ENCODE results near the gene SELP.
A peak's percentile ranks its signal among the peaks of the same experiment; 100 is the strongest.

The SELP gene

GRCh38 chr1:169584483-169585144 is 45.3 kb downstream of the SELP start:
- Histone ChIP-seq H3K27ac (ENCODE audit: insufficient read depth in 1 of 2, low read depth in 1 of 2, low read length in 2 of 2, poor library complexity in 1 of 2, severe bottlenecking in 2 of 2) (no peak overlapping the region), H3K27me3 (replicated peaks in 2 of 5; ENCODE audit: control insufficient read depth in 4 of 5, insufficient read depth in 5 of 5, low read length in 4 of 5) (no peaks in the 10 kb centered on the region), H3K36me3 (ENCODE audit: control insufficient read depth in 4 of 4, insufficient read depth in 4 of 4, low read length in 3 of 4) (no peaks in the 10 kb centered on the region), H3K4me1 (ENCODE audit: control extremely low read depth in 1 of 4, control insufficient read depth in 4 of 4, insufficient read depth in 4 of 4, low read length in 3 of 4) (peaks cover 2 to 20% (median 15%) of the 10 kb centered on the region in 4 experiments), H3K9me3 (ENCODE audit: control extremely low read depth in 1 of 5, control insufficient read depth in 4 of 5, insufficient read depth in 2 of 5, low read depth in 1 of 5, low read length in 4 of 5) (no peaks in the 10 kb centered on the region), H3K4me3 (ENCODE audit: control insufficient read depth in 1 of 7, extremely low read depth in 1 of 7, insufficient read depth in 4 of 7, low read depth in 2 of 7, low read length in 6 of 7) (no peak overlapping the region)
- POLR2A ChIA-PET: no interaction called here
- CTCF ChIA-PET: interaction anchor here (1.0 to 4.3 kb wide), 3 partner anchors 17 to 225 kb away, joined by 3 to 35 read pairs (median 3); no protein-coding TSS in a partner anchor
- WGBS (ENCODE audit: insufficient coverage): 100% methylated on average over 2 of the region's 4 CpGs
- peak in 1 of 3 donors; percentile 7 for DNase-seq

GRCh38 chr1:169577981-169578738 is 51.8 kb downstream of the SELP start:
- Histone ChIP-seq H3K4me3 (ENCODE audit: control insufficient read depth in 1 of 7, extremely low read depth in 1 of 7, insufficient read depth in 4 of 7, low read depth in 2 of 7, low read length in 6 of 7) (no peak overlapping the region), H3K36me3 (ENCODE audit: control insufficient read depth in 4 of 4, insufficient read depth in 4 of 4, low read length in 3 of 4) (no peaks in the 10 kb centered on the region), H3K27me3 (replicated peaks in 2 of 5; ENCODE audit: control insufficient read depth in 4 of 5, insufficient read depth in 5 of 5, low read length in 4 of 5) (peaks cover 0 to 5% (median 0%) of the 10 kb centered on the region in 5 experiments), H3K4me1 (ENCODE audit: control extremely low read depth in 1 of 4, control insufficient read depth in 4 of 4, insufficient read depth in 4 of 4, low read length in 3 of 4) (no peaks in the 10 kb centered on the region), H3K27ac (ENCODE audit: insufficient read depth in 1 of 2, low read depth in 1 of 2, low read length in 2 of 2, poor library complexity in 1 of 2, severe bottlenecking in 2 of 2) (no peak overlapping the region), H3K9me3 (ENCODE audit: control extremely low read depth in 1 of 5, control insufficient read depth in 4 of 5, insufficient read depth in 2 of 5, low read depth in 1 of 5, low read length in 4 of 5) (no peaks in the 10 kb centered on the region)
- ChIA-PET CTCF (interaction anchor here (0.8 to 2.0 kb wide), 3 partner anchors 19 to 232 kb away, joined by 3 to 5 read pairs (median 3); no protein-coding TSS in a partner anchor), POLR2A (no interaction called here)
- DNase-seq: no peak
- 94% methylated on average over 3 of the region's 5 CpGs for WGBS (ENCODE audit: insufficient coverage)

- CTCF ChIA-PET: interaction anchor here (0.8 to 2.0 kb wide), 6 partner anchors 11 to 233 kb away, joined by 3 to 7 read pairs (median 4); no protein-coding TSS in a partner anchor
- Histone ChIP-seq H3K36me3 (ENCODE audit: control insufficient read depth in 4 of 4, insufficient read depth in 4 of 4, low read length in 3 of 4) (no peaks in the 10 kb centered on the region), H3K4me1 (ENCODE audit: control extremely low read depth in 1 of 4, control insufficient read depth in 4 of 4, insufficient read depth in 4 of 4, low read length in 3 of 4) (no peaks in the 10 kb centered on the region), H3K27me3 (replicated peaks in 2 of 5; ENCODE audit: control insufficient read depth in 4 of 5, insufficient read depth in 5 of 5, low read length in 4 of 5) (peaks cover 0 to 5% (median 0%) of the 10 kb centered on the region in 5 experiments), H3K4me3 (ENCODE audit: control insufficient read depth in 1 of 7, extremely low read depth in 1 of 7, insufficient read depth in 4 of 7, low read depth in 2 of 7, low read length in 6 of 7) (no peak overlapping the region), H3K27ac (ENCODE audit: insufficient read depth in 1 of 2, low read depth in 1 of 2, low read length in 2 of 2, poor library complexity in 1 of 2, severe bottlenecking in 2 of 2) (no peak overlapping the region), H3K9me3 (ENCODE audit: control extremely low read depth in 1 of 5, control insufficient read depth in 4 of 5, insufficient read depth in 2 of 5, low read depth in 1 of 5, low read length in 4 of 5) (no peaks in the 10 kb centered on the region)
- DNase-seq: no peak
- POLR2A ChIA-PET: no interaction called here
- 80% methylated on average over 1 of the region's 1 CpG for WGBS (ENCODE audit: insufficient coverage)
Observed at GRCh38 chr1:169576935-169577331, 53.0 kb downstream of the SELP start.

GRCh38 chr1:169576241-169576934 is 53.5 kb downstream of the SELP start:
- WGBS (ENCODE audit: insufficient coverage): 74% methylated on average over 3 of the region's 5 CpGs
- Histone ChIP-seq H3K4me1 (ENCODE audit: control extremely low read depth in 1 of 4, control insufficient read depth in 4 of 4, insufficient read depth in 4 of 4, low read length in 3 of 4) (no peaks in the 10 kb centered on the region), H3K4me3 (ENCODE audit: control insufficient read depth in 1 of 7, extremely low read depth in 1 of 7, insufficient read depth in 4 of 7, low read depth in 2 of 7, low read length in 6 of 7) (no peak overlapping the region), H3K36me3 (ENCODE audit: control insufficient read depth in 4 of 4, insufficient read depth in 4 of 4, low read length in 3 of 4) (no peaks in the 10 kb centered on the region), H3K27ac (ENCODE audit: insufficient read depth in 1 of 2, low read depth in 1 of 2, low read length in 2 of 2, poor library complexity in 1 of 2, severe bottlenecking in 2 of 2) (no peak overlapping the region), H3K27me3 (replicated peaks in 2 of 5; ENCODE audit: control insufficient read depth in 4 of 5, insufficient read depth in 5 of 5, low read length in 4 of 5) (peaks cover 0 to 5% (median 0%) of the 10 kb centered on the region in 5 experiments), H3K9me3 (ENCODE audit: control extremely low read depth in 1 of 5, control insufficient read depth in 4 of 5, insufficient read depth in 2 of 5, low read depth in 1 of 5, low read length in 4 of 5) (no peaks in the 10 kb centered on the region)
- no peak for DNase-seq
- POLR2A ChIA-PET: no interaction called here
- CTCF ChIA-PET: interaction anchor here (0.8 to 2.0 kb wide), 5 partner anchors 11 to 233 kb away, joined by 3 to 7 read pairs (median 4); no protein-coding TSS in a partner anchor

GRCh38 chr1:169574336-169574735 is 55.6 kb downstream of the SELP start:
- POLR2A ChIA-PET: no interaction called here
- no peak for DNase-seq
- H3K27ac ChIP-seq (ENCODE audit: insufficient read depth in 1 of 2, low read depth in 1 of 2, low read length in 2 of 2, poor library complexity in 1 of 2, severe bottlenecking in 2 of 2): no peak overlapping the region
- H3K4me3 ChIP-seq (ENCODE audit: control insufficient read depth in 1 of 7, extremely low read depth in 1 of 7, insufficient read depth in 4 of 7, low read depth in 2 of 7, low read length in 6 of 7): no peak overlapping the region
- H3K4me1 ChIP-seq (ENCODE audit: control extremely low read depth in 1 of 4, control insufficient read depth in 4 of 4, insufficient read depth in 4 of 4, low read length in 3 of 4): no peaks in the 10 kb centered on the region
- no peaks in the 10 kb centered on the region for H3K36me3 ChIP-seq (ENCODE audit: control insufficient read depth in 4 of 4, insufficient read depth in 4 of 4, low read length in 3 of 4)
- H3K27me3 ChIP-seq (replicated peaks in 2 of 5; ENCODE audit: control insufficient read depth in 4 of 5, insufficient read depth in 5 of 5, low read length in 4 of 5): peaks cover 0 to 5% (median 0%) of the 10 kb centered on the region in 5 experiments
- H3K9me3 ChIP-seq (ENCODE audit: control extremely low read depth in 1 of 5, control insufficient read depth in 4 of 5, insufficient read depth in 2 of 5, low read depth in 1 of 5, low read length in 4 of 5): no peaks in the 10 kb centered on the region
- 100% methylated on average over 1 of the region's 4 CpGs for WGBS (ENCODE audit: insufficient coverage)
- CTCF ChIA-PET: no interaction called here

- DNase-seq: no peak
- Histone ChIP-seq H3K36me3 (ENCODE audit: control insufficient read depth in 4 of 4, insufficient read depth in 4 of 4, low read length in 3 of 4) (no peaks in the 10 kb centered on the region), H3K4me1 (ENCODE audit: control extremely low read depth in 1 of 4, control insufficient read depth in 4 of 4, insufficient read depth in 4 of 4, low read length in 3 of 4) (no peaks in the 10 kb centered on the region), H3K27ac (ENCODE audit: insufficient read depth in 1 of 2, low read depth in 1 of 2, low read length in 2 of 2, poor library complexity in 1 of 2, severe bottlenecking in 2 of 2) (no peak overlapping the region), H3K4me3 (ENCODE audit: control insufficient read depth in 1 of 7, extremely low read depth in 1 of 7, insufficient read depth in 4 of 7, low read depth in 2 of 7, low read length in 6 of 7) (no peak overlapping the region), H3K9me3 (ENCODE audit: control extremely low read depth in 1 of 5, control insufficient read depth in 4 of 5, insufficient read depth in 2 of 5, low read depth in 1 of 5, low read length in 4 of 5) (no peaks in the 10 kb centered on the region), H3K27me3 (replicated peaks in 2 of 5; ENCODE audit: control insufficient read depth in 4 of 5, insufficient read depth in 5 of 5, low read length in 4 of 5) (peaks cover 0 to 5% (median 0%) of the 10 kb centered on the region in 5 experiments)
- ChIA-PET POLR2A (no interaction called here), CTCF (interaction anchor here (0.6 kb wide), 2 partner anchors 210 to 278 kb away, joined by 3 read pairs; no protein-coding TSS in a partner anchor)
- WGBS (ENCODE audit: insufficient coverage): 78% methylated on average over 1 of the region's 1 CpG
Observed at GRCh38 chr1:169572187-169572586, 57.7 kb downstream of the SELP start.

All from common myeloid progenitor, CD34-positive (primary cell).